Measurements from ENCODE around the gene WDFY4. TPM values are rescaled to one million over a fixed set of nuclear protein-coding genes. Genes with fewer than 3 reads are reported as not detected.

WDFY4 gene
- total RNA-seq, 2 donors from 2014 or later, result not detected

DNA sequence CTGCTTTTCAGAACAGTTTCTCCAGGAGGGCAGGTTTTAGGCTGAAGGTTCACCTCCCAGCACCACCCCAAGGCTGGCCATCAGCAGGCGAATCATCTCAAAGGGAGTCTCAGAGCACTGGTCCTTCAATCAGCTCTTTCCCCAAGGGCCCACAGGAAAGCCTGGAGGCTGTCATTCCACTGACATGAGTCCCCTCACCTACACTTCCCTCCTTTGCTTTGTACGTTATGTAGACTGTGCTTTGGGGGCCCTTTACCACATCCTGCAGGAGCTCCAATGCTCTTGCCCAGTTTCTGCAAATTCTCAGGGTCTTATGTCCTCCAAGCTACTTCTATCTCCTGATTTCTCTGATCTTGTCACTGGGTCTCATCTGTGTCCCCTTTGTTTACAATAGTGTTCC lies 15.4 kb downstream of the WDFY4 start:
- Histone ChIP-seq H3K9ac (ENCODE audit: extremely low read depth, low read length, poor library complexity, severe bottlenecking) (no peak overlapping the region), H3K4me3 (ENCODE audit: low read length) (no peak overlapping the region), H3K27me3 (ENCODE audit: control insufficient read depth, insufficient read depth, low read length, poor library complexity, severe bottlenecking) (no peaks in the 10 kb centered on the region), H3K27ac (ENCODE audit: low read depth, low read length) (no peak overlapping the region), H3K4me1 (ENCODE audit: control insufficient read depth, insufficient read depth, low read length) (no peaks in the 10 kb centered on the region), H3K9me3 (ENCODE audit: control insufficient read depth, low read length) (no peaks in the 10 kb centered on the region), H3K36me3 (ENCODE audit: control insufficient read depth, insufficient read depth, low read length) (no peaks in the 10 kb centered on the region)
- H3K4me1 Mint-ChIP-seq, result no peaks in the 10 kb centered on the region
- H3K4me3 Mint-ChIP-seq, result no peak overlapping the region
- peak; percentile 20 for DNase-seq
- no peaks in the 10 kb centered on the region for H3K36me3 Mint-ChIP-seq (ENCODE audit: low read depth)
- 88 to 94% methylated on average over 2 of the region's 2 CpGs for WGBS, 2 experiments (ENCODE audit: insufficient coverage in 1 of 2, insufficient read length in 1 of 2)
- TF ChIP-seq, protein P1, sequence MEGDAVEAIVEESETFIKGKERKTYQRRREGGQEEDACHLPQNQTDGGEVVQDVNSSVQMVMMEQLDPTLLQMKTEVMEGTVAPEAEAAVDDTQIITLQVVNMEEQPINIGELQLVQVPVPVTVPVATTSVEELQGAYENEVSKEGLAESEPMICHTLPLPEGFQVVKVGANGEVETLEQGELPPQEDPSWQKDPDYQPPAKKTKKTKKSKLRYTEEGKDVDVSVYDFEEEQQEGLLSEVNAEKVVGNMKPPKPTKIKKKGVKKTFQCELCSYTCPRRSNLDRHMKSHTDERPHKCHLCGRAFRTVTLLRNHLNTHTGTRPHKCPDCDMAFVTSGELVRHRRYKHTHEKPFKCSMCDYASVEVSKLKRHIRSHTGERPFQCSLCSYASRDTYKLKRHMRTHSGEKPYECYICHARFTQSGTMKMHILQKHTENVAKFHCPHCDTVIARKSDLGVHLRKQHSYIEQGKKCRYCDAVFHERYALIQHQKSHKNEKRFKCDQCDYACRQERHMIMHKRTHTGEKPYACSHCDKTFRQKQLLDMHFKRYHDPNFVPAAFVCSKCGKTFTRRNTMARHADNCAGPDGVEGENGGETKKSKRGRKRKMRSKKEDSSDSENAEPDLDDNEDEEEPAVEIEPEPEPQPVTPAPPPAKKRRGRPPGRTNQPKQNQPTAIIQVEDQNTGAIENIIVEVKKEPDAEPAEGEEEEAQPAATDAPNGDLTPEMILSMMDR (conservative IDR thresholded peaks at IDR 0.05), result no peak
- peaks cover 9% of the 10 kb centered on the region for H3K27me3 Mint-ChIP-seq (ENCODE audit: insufficient read depth)
- no peak overlapping the region for H3K27ac Mint-ChIP-seq
- H3K9me3 Mint-ChIP-seq, result no peaks in the 10 kb centered on the region

DNA sequence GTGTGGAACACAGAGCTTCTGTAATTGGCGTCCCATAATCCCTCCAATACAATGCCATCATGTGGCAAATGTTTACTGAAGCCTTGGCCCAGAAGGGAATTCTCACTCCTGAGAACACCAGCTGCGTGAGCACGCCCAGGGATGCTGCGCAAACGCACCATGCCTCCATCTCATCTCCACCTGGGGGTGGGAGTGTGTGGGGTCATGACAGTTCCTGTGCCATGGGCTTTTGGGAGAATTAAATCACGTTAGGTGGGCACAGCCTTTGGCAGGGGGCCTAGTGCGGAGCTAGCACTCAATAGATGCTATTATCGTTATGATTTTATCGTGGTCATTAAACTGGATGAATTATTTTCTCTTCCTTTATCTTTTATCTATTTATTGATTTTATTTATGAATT lies 15.8 kb downstream of the WDFY4 start:
- no peak overlapping the region for H3K4me3 Mint-ChIP-seq
- 84 to 87% methylated on average over 3 to 9 of the region's 9 CpGs for WGBS, 2 experiments (ENCODE audit: insufficient coverage in 1 of 2, insufficient read length in 1 of 2)
- no peaks in the 10 kb centered on the region for H3K36me3 Mint-ChIP-seq (ENCODE audit: low read depth)

GRCh38 chr10:48701139-48701901 lies 16.6 kb downstream of the WDFY4 start:
- H3K27me3 Mint-ChIP-seq (ENCODE audit: insufficient read depth), result peaks cover 9% of the 10 kb centered on the region
- no peak overlapping the region for H3K4me3 Mint-ChIP-seq
- H3K27me3 ChIP-seq (ENCODE audit: control insufficient read depth, insufficient read depth, low read length, poor library complexity, severe bottlenecking), result no peaks in the 10 kb centered on the region
- TF ChIP-seq, protein P1 (conservative IDR thresholded peaks at IDR 0.05), result no peak
- H3K27ac ChIP-seq (ENCODE audit: low read depth, low read length), result no peak overlapping the region
- H3K9ac ChIP-seq (ENCODE audit: extremely low read depth, low read length, poor library complexity, severe bottlenecking), result no peak overlapping the region
- H3K9me3 ChIP-seq (ENCODE audit: control insufficient read depth, low read length), result no peaks in the 10 kb centered on the region
- H3K36me3 Mint-ChIP-seq (ENCODE audit: low read depth), result no peaks in the 10 kb centered on the region
- H3K4me1 ChIP-seq (ENCODE audit: control insufficient read depth, insufficient read depth, low read length), result no peaks in the 10 kb centered on the region
- no peaks in the 10 kb centered on the region for H3K9me3 Mint-ChIP-seq
- no peak overlapping the region for H3K4me3 ChIP-seq (ENCODE audit: low read length)
- no peak overlapping the region for H3K27ac Mint-ChIP-seq
- DNase-seq, result peak; percentile 20
- 85 to 97% methylated on average over 4 to 8 of the region's 8 CpGs for WGBS, 2 experiments (ENCODE audit: insufficient coverage in 1 of 2, insufficient read length in 1 of 2)
- no peaks in the 10 kb centered on the region for H3K36me3 ChIP-seq (ENCODE audit: control insufficient read depth, insufficient read depth, low read length)
- H3K4me1 Mint-ChIP-seq, result no peaks in the 10 kb centered on the region

More for the DNA sequence above, 15.8 kb downstream of the WDFY4 start:
- Histone ChIP-seq H3K27me3 (ENCODE audit: control insufficient read depth, insufficient read depth, low read length, poor library complexity, severe bottlenecking) (no peaks in the 10 kb centered on the region), H3K9me3 (ENCODE audit: control insufficient read depth, low read length) (no peaks in the 10 kb centered on the region), H3K27ac (ENCODE audit: low read depth, low read length) (no peak overlapping the region), H3K4me1 (ENCODE audit: control insufficient read depth, insufficient read depth, low read length) (no peaks in the 10 kb centered on the region), H3K9ac (ENCODE audit: extremely low read depth, low read length, poor library complexity, severe bottlenecking) (no peak overlapping the region), H3K4me3 (ENCODE audit: low read length) (no peak overlapping the region), H3K36me3 (ENCODE audit: control insufficient read depth, insufficient read depth, low read length) (no peaks in the 10 kb centered on the region)
- Mint-ChIP-seq H3K4me1 (no peaks in the 10 kb centered on the region), H3K9me3 (no peaks in the 10 kb centered on the region), H3K27me3 (ENCODE audit: insufficient read depth) (peaks cover 9% of the 10 kb centered on the region), H3K27ac (no peak overlapping the region)
- DNase-seq, result peak; percentile 32
- TF ChIP-seq, protein P1 (conservative IDR thresholded peaks at IDR 0.05), result no peak

All from endodermal cell (in vitro differentiated cells).